Stomach (tissue), 4 donors: ENCODE results near the gene SCYGR2.

ENCODE experiments used
- EP300 ChIP-seq: sonication (generic); formaldehyde crosslinking; IDR thresholded peaks from one replicate; pipeline ENCODE4 v1.6.1; 2017; ENCODE audit warnings: antibody characterized with exemption
- POLR2A ChIP-seq, 4 donors: fragments of 450-650 bp; IDR thresholded peaks; one replicate each; pipeline ENCODE4 v1.6.1; 2016; ENCODE audit warnings: antibody characterized with exemption in 4 of 4, control low read depth in 2 of 4, mild to moderate bottlenecking in 1 of 4, moderate library complexity in 1 of 4
- TF ChIP-seq, protein P1 (sequence below), 7 experiments: fragments of 450-650 bp in 4 of 7; fragments of 200-600 bp in 3 of 7; sonication (generic) in 3 of 7; IDR thresholded peaks; one replicate each; pipeline ENCODE4 v1.5.1; 2016 to 2019; ENCODE audit warnings: antibody characterized with exemption in 7 of 7, control low read depth in 2 of 7, mild to moderate bottlenecking in 1 of 7

- TF ChIP-seq POLR2A (IDR thresholded peaks at IDR 0.05) = no peak
- TF ChIP-seq, protein P1, sequence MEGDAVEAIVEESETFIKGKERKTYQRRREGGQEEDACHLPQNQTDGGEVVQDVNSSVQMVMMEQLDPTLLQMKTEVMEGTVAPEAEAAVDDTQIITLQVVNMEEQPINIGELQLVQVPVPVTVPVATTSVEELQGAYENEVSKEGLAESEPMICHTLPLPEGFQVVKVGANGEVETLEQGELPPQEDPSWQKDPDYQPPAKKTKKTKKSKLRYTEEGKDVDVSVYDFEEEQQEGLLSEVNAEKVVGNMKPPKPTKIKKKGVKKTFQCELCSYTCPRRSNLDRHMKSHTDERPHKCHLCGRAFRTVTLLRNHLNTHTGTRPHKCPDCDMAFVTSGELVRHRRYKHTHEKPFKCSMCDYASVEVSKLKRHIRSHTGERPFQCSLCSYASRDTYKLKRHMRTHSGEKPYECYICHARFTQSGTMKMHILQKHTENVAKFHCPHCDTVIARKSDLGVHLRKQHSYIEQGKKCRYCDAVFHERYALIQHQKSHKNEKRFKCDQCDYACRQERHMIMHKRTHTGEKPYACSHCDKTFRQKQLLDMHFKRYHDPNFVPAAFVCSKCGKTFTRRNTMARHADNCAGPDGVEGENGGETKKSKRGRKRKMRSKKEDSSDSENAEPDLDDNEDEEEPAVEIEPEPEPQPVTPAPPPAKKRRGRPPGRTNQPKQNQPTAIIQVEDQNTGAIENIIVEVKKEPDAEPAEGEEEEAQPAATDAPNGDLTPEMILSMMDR (IDR thresholded peaks at IDR 0.05) = no peak
- TF ChIP-seq EP300 = no peak
These were observed 30.7 kb downstream of the SCYGR2 start for GRCh38 chr2:227629435-227629834.
